ENCODE results near the gene SWT1. TPM values are rescaled to one million over a fixed set of nuclear protein-coding genes. Genes with fewer than 3 reads are reported as not detected.

Gene SWT1
- total and polyA plus RNA-seq, 2 of the 4 experiments (the other 2 are of a cell fraction), result 0.82 to 2.7 TPM

- no peaks in the 10 kb centered on the region for H3K36me3 ChIP-seq (ENCODE audit: control insufficient read depth, insufficient read depth, low read length)
- POLR2A ChIA-PET (ENCODE audit: unreplicated experiment), result no interaction called here
- in situ Hi-C loops (cut with MboI; ENCODE audit: low sequenced_read_pairs), result no loop called here
Measured at GRCh38 chr1:185241127-185241526, 84.2 kb downstream of the SWT1 start.

More at GRCh38 chr1:185241127-185241526, 84.2 kb downstream of the SWT1 start:
- Histone ChIP-seq H2BK20ac (ENCODE audit: low read depth, low read length) (no peak overlapping the region), H4K91ac (ENCODE audit: insufficient read depth, low read depth, low read length) (no peak overlapping the region), H3K14ac (replicated peaks; ENCODE audit: low read depth, low read length) (no peak overlapping the region), H3K9ac (ENCODE audit: low read depth, low read length) (no peak overlapping the region), H3K4me3 (ENCODE audit: insufficient read depth, low read depth, low read length) (no peak overlapping the region), H3K9me1 (ENCODE audit: insufficient read depth, low read length) (peaks cover 4% of the 10 kb centered on the region), H3K4ac (ENCODE audit: low read depth, low read length) (no peak overlapping the region), H2BK5ac (ENCODE audit: low read depth, low read length, poor library complexity, severe bottlenecking) (no peak overlapping the region), H4K20me1 (ENCODE audit: insufficient read depth, low read length) (no peaks in the 10 kb centered on the region), H4K5ac (ENCODE audit: low read depth, low read length) (no peak overlapping the region), H3K23ac (ENCODE audit: low read depth, low read length) (no peak overlapping the region), H3K18ac (ENCODE audit: low read depth, low read length) (no peak overlapping the region), H3K27ac (ENCODE audit: insufficient read depth, low read length) (no peak overlapping the region), H4K8ac (ENCODE audit: low read depth in 2 of 2, low read length in 2 of 2) (no peak overlapping the region), H3K79me1 (ENCODE audit: low read depth in 1 of 2, low read length in 2 of 2) (no peaks in the 10 kb centered on the region), H3K4me2 (ENCODE audit: low read depth, low read length) (no peak overlapping the region), H2BK120ac (ENCODE audit: low read depth, low read length) (no peak overlapping the region), H3K4me1 (ENCODE audit: control insufficient read depth, insufficient read depth, low read length) (no peaks in the 10 kb centered on the region; the same call in 1 of the 2 replicates), H2AK5ac (ENCODE audit: low read depth, low read length) (no peak overlapping the region), H2AK9ac (replicated peaks; ENCODE audit: low read depth, low read length, poor library complexity) (no peak overlapping the region), H3K27me3 (ENCODE audit: control insufficient read depth, insufficient read depth, low read length) (no peaks in the 10 kb centered on the region), H2AFZ (replicated peaks; ENCODE audit: low read length, poor library complexity) (no peak overlapping the region), H3K56ac (ENCODE audit: extremely low read depth, insufficient read depth, low read length) (no peak overlapping the region), H3K9me3 (ENCODE audit: control insufficient read depth, insufficient read depth, low read length) (no peaks in the 10 kb centered on the region), H2BK15ac (ENCODE audit: low read depth, low read length) (no peak overlapping the region)
- intact Hi-C loops (cut with micrococcal nuclease), result no loop called here
- BruUV-seq (replicated peaks), result no TSS peak
- CTCF ChIA-PET, result no interaction called here
- ATAC-seq (ENCODE audit: low read depth) (no peak), DNase-seq (no peak)
- TF ChIP-seq RCOR1 (IDR thresholded peaks at IDR 0.05; ENCODE audit: insufficient replicate concordance, low read length), result no peak
- TF ChIP-seq, protein P1, sequence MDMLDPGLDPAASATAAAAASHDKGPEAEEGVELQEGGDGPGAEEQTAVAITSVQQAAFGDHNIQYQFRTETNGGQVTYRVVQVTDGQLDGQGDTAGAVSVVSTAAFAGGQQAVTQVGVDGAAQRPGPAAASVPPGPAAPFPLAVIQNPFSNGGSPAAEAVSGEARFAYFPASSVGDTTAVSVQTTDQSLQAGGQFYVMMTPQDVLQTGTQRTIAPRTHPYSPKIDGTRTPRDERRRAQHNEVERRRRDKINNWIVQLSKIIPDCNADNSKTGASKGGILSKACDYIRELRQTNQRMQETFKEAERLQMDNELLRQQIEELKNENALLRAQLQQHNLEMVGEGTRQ (IDR thresholded peaks at IDR 0.05; ENCODE audit: low read depth, low read length), result no peak
- dilution Hi-C loops (cut with HindIII; ENCODE audit: low sequenced_read_pairs, unreplicated experiment), result no loop called here

Data from IMR-90 (cell line).